Measurements from ENCODE around the gene CBS.
"Not testable (repeated sequence)": the region's sequence is repeated elsewhere in the genome, so short reads cannot be mapped to it uniquely, and the experiment has no call there.

GRCh38 chr21:43107794-43108137 lies 32.1 kb upstream of the CBS start:
- TF ChIP-seq CTCF (IDR thresholded peaks at IDR 0.05; ENCODE audit: borderline replicate concordance, extremely low read depth, low read length, poor library complexity, severe bottlenecking); EZH2 (IDR thresholded peaks at IDR 0.05; ENCODE audit: borderline replicate concordance, low read depth, low read length, severe bottlenecking): not testable (repeated sequence)
